Limb (tissue), 2 donors: ENCODE results near the gene SAMD10.
"Not testable (repeated sequence)": the region's sequence is repeated elsewhere in the genome, so short reads cannot be mapped to it uniquely, and the experiment has no call there.

Experiments used
- DNase-seq, 2 donors: peaks; one replicate each; pipeline ENCODE4 v3.0.0-alpha.2; 2016; ENCODE audit errors: extremely low spot score in 2 of 2

SAMD10 gene

GRCh38 chr20:63942969-63943807, 36.3 kb downstream of the SAMD10 start:
- peak in 1 of 2 donors; percentile 32 for DNase-seq

- peak; percentile 8 to 59 for DNase-seq
These were observed 37.0 kb downstream of the SAMD10 start for GRCh38 chr20:63942250-63942951.

GRCh38 chr20:63941282-63942081, 38.0 kb downstream of the SAMD10 start:
- DNase-seq = peak in 1 of 2 donors; percentile 51

- no peak for DNase-seq
These were observed 38.8 kb downstream of the SAMD10 start for GRCh38 chr20:63940472-63941266.

- no peak for DNase-seq
These were observed 39.4 kb downstream of the SAMD10 start for GRCh38 chr20:63940071-63940471.

- DNase-seq = peak in 1 of 2 donors; percentile 40
These were observed 40.1 kb downstream of the SAMD10 start for GRCh38 chr20:63939061-63939935.

GRCh38 chr20:63937596-63937995, 41.8 kb downstream of the SAMD10 start:
- DNase-seq = no peak

- no peak for DNase-seq
These were observed 44.0 kb downstream of the SAMD10 start for GRCh38 chr20:63935447-63935846.

GRCh38 chr20:63934271-63935068, 45.0 kb downstream of the SAMD10 start:
- DNase-seq = no peak

- DNase-seq = no peak
These were observed 45.8 kb downstream of the SAMD10 start for GRCh38 chr20:63933646-63934045.

- DNase-seq = no peak
These were observed 46.8 kb downstream of the SAMD10 start for GRCh38 chr20:63932606-63933160.

GRCh38 chr20:63931735-63932134, 47.7 kb downstream of the SAMD10 start:
- no peak for DNase-seq

GRCh38 chr20:63930971-63931553, 48.4 kb downstream of the SAMD10 start:
- no peak for DNase-seq

- DNase-seq = not testable (repeated sequence)
These were observed 50.0 kb downstream of the SAMD10 start for GRCh38 chr20:63929473-63929883.

GRCh38 chr20:63929071-63929470, 50.4 kb downstream of the SAMD10 start:
- DNase-seq = no peak

- DNase-seq = no peak
These were observed 53.1 kb downstream of the SAMD10 start for GRCh38 chr20:63926298-63926697.

GRCh38 chr20:63924241-63924640, 55.2 kb downstream of the SAMD10 start:
- DNase-seq = no peak
